Daoy (cell line): ENCODE results near the gene SPATA20. TPM values are rescaled to one million over a fixed set of nuclear protein-coding genes. Genes with fewer than 3 reads are reported as not detected.

Experiments
- DNase-seq: peaks from one replicate; pipeline ENCODE4 v3.0.0-alpha.2; 2015; ENCODE audit warnings: low read depth
- total RNA-seq: library from RNA; depleted of rRNA; stranded (reverse); fragments of >200 nt; shearing (Covaris generic); gene quantifications from 2 replicates; pipeline ENCODE4 v1.2.3, GENCODE V29; 2014

The SPATA20 gene
- total RNA-seq, 1 experiment from 2014 or later, result 16.4 TPM

- DNase-seq, result no peak
Observed at GRCh38 chr17:50519141-50519834, 27.7 kb upstream of the SPATA20 start.

GRCh38 chr17:50520483-50520882, 26.5 kb upstream of the SPATA20 start:
- DNase-seq, result no peak

- no peak for DNase-seq
Observed at GRCh38 chr17:50521514-50521913, 25.5 kb upstream of the SPATA20 start.

GRCh38 chr17:50522766-50523165, 24.2 kb upstream of the SPATA20 start:
- DNase-seq, result no peak

GRCh38 chr17:50523208-50523607, 23.8 kb upstream of the SPATA20 start:
- DNase-seq, result no peak

- DNase-seq, result no peak
Observed at GRCh38 chr17:50524838-50525237, 22.1 kb upstream of the SPATA20 start.

- no peak for DNase-seq
Observed at GRCh38 chr17:50527155-50527762, 19.7 kb upstream of the SPATA20 start.

- DNase-seq, result no peak
Observed at GRCh38 chr17:50527949-50528474, 19.0 kb upstream of the SPATA20 start.

- no peak for DNase-seq
Observed at GRCh38 chr17:50529849-50530248, 17.1 kb upstream of the SPATA20 start.

GRCh38 chr17:50531428-50532025, 15.4 kb upstream of the SPATA20 start:
- no peak for DNase-seq

- no peak for DNase-seq
Observed at GRCh38 chr17:50532452-50533024, 14.4 kb upstream of the SPATA20 start, which contains the start of gene EPN3. Gene EPN3 (plus strand): TSS chr17:50532735. CDS start chr17:50536557, 3,822 bp downstream.

GRCh38 chr17:50533185-50533584, 13.8 kb upstream of the SPATA20 start:
- DNase-seq, result no peak

GRCh38 chr17:50533720-50534148, 13.2 kb upstream of the SPATA20 start:
- DNase-seq, result peak; percentile 22

- no peak for DNase-seq
Observed at GRCh38 chr17:50534222-50534978, 12.6 kb upstream of the SPATA20 start.

- no peak for DNase-seq
Observed at GRCh38 chr17:50534979-50535326, 12.0 kb upstream of the SPATA20 start.

- no peak for DNase-seq
Observed at GRCh38 chr17:50535407-50535806, 11.6 kb upstream of the SPATA20 start.

GRCh38 chr17:50536683-50537646, 10.0 kb upstream of the SPATA20 start:
- no peak for DNase-seq

GRCh38 chr17:50537721-50538548, 9.0 kb upstream of the SPATA20 start:
- no peak for DNase-seq

GRCh38 chr17:50538549-50539410, 8.2 kb upstream of the SPATA20 start:
- no peak for DNase-seq
